Astrocyte (in vitro differentiated cells and primary cell): ENCODE results near the gene RPAP3.

Experiments
- EZH2 ChIP-seq: IDR thresholded peaks from 2 replicates; pipeline ENCODE4 v1.6.1; 2012; ENCODE audit warnings: mild to moderate bottlenecking, low read length, inconsistent platforms; ENCODE audit not compliant: insufficient read depth
- TF ChIP-seq, protein P1 (sequence below): IDR thresholded peaks from 2 replicates; pipeline ENCODE4 v1.5.1; 2011; ENCODE audit warnings: low read depth, mild to moderate bottlenecking, inconsistent platforms, low read length, moderate library complexity; ENCODE audit not compliant: insufficient read depth

DNA sequence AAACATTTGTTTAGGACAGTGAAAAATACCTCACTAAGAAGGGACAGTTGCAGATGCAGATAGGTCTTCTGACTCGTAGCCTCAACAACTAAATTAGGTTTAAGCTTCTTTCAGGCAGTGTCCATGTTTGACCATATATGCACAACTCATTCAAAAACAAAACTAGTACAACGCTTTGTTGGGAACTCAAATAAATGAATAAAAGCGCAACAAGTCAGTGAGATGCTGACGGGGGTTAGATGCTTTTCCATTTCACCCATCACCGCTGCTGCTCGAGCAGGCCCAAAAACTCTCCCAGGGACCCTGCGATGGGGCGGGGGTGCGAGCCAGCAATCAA lies 633 bp downstream of the RPAP3 start:
- TF ChIP-seq, protein P1, sequence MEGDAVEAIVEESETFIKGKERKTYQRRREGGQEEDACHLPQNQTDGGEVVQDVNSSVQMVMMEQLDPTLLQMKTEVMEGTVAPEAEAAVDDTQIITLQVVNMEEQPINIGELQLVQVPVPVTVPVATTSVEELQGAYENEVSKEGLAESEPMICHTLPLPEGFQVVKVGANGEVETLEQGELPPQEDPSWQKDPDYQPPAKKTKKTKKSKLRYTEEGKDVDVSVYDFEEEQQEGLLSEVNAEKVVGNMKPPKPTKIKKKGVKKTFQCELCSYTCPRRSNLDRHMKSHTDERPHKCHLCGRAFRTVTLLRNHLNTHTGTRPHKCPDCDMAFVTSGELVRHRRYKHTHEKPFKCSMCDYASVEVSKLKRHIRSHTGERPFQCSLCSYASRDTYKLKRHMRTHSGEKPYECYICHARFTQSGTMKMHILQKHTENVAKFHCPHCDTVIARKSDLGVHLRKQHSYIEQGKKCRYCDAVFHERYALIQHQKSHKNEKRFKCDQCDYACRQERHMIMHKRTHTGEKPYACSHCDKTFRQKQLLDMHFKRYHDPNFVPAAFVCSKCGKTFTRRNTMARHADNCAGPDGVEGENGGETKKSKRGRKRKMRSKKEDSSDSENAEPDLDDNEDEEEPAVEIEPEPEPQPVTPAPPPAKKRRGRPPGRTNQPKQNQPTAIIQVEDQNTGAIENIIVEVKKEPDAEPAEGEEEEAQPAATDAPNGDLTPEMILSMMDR: no peak
- TF ChIP-seq EZH2: no peak
